HepG2 (cell line): Measurements from ENCODE around the gene CLASRP. TPM values are rescaled to one million over a fixed set of nuclear protein-coding genes. Genes with fewer than 3 reads are reported as not detected.

Source experiments
- BRCA1 ChIP-seq: sonication (generic); formaldehyde crosslinking; IDR thresholded peaks from 2 replicates; pipeline ENCODE4 v1.4.0; 2020; ENCODE audit warnings: missing genetic modification reagents
- CCAR2 ChIP-seq: fragments of 200-400 bp; formaldehyde crosslinking; optimal IDR thresholded peaks from 2 replicates; pipeline ENCODE3; 2018; ENCODE audit warnings: low read depth, mild to moderate bottlenecking, low read length, moderate library complexity
- CENPBD1 ChIP-seq: sonication (generic); formaldehyde crosslinking; IDR thresholded peaks from 2 replicates; pipeline ENCODE4 v1.8.0; 2022; ENCODE audit warnings: missing genetic modification reagents, low read depth, mild to moderate bottlenecking, borderline replicate concordance
- CHD4 ChIP-seq: fragments of 200-600 bp; sonication (generic); IDR thresholded peaks from 2 replicates; pipeline ENCODE4 v1.7.0; 2017; ENCODE audit warnings: mild to moderate bottlenecking, low read length, borderline replicate concordance
- GMEB2 ChIP-seq: IDR thresholded peaks from 2 replicates; pipeline ENCODE4 v1.6.1; 2016; ENCODE audit warnings: missing biosample characterization, missing genetic modification reagents, low read depth
- HMG20A ChIP-seq: IDR thresholded peaks from 2 replicates; pipeline ENCODE4 v1.6.1; 2016; ENCODE audit warnings: borderline replicate concordance
- HNRNPL ChIP-seq: fragments of 200-400 bp; formaldehyde crosslinking; IDR thresholded peaks from 2 replicates; pipeline ENCODE4 v1.6.1; 2017; ENCODE audit warnings: mild to moderate bottlenecking, low read depth, low read length
- HOXA3 ChIP-seq: sonication (generic); formaldehyde crosslinking; IDR thresholded peaks from 2 replicates; pipeline ENCODE4 v1.5.0; 2020; ENCODE audit warnings: missing genetic modification reagents
- KMT2A ChIP-seq: sonication (generic); formaldehyde crosslinking; IDR thresholded peaks from 2 replicates; pipeline ENCODE4 v1.4.0; 2020; ENCODE audit warnings: missing genetic modification reagents
- MBNL3 ChIP-seq: fragments of 250-450 bp; sonication (Bioruptor Pico); conservative IDR thresholded peaks from 2 replicates; pipeline ENCODE4 v1.8.0; 2022; ENCODE audit warnings: mild to moderate bottlenecking, inconsistent platforms
- MTERF4 ChIP-seq: sonication (generic); formaldehyde crosslinking; IDR thresholded peaks from 2 replicates; pipeline ENCODE4 v1.8.0; 2023; ENCODE audit warnings: mild to moderate bottlenecking, missing genetic modification reagents
- MXD1 ChIP-seq: sonication (generic); formaldehyde crosslinking; IDR thresholded peaks from 2 replicates; pipeline ENCODE4 v1.4.0; 2020; ENCODE audit warnings: mild to moderate bottlenecking, missing genetic modification reagents
- NFKBIZ ChIP-seq: IDR thresholded peaks from 2 replicates; pipeline ENCODE4 v1.6.1; 2018; ENCODE audit warnings: missing genetic modification reagents, missing compliant biosample characterization
- NFYB ChIP-seq: sonication (generic); formaldehyde crosslinking; IDR thresholded peaks from 2 replicates; pipeline ENCODE4 v1.4.0; 2020; ENCODE audit warnings: missing genetic modification reagents
- NFYC ChIP-seq: IDR thresholded peaks from 2 replicates; pipeline ENCODE4 v1.6.1; 2016; ENCODE audit warnings: missing genetic modification reagents, missing compliant biosample characterization
- PHB2 ChIP-seq: fragments of 450-650 bp; IDR thresholded peaks from 2 replicates; pipeline ENCODE4 v1.6.1; 2018; ENCODE audit not compliant: partially characterized antibody
- RXRA ChIP-seq: sonication (generic); formaldehyde crosslinking; IDR thresholded peaks from 2 replicates; pipeline ENCODE4 v1.5.1; 2020; ENCODE audit warnings: missing genetic modification reagents
- SOX6 ChIP-seq, 2 experiments: fragments of 450-650 bp in 1 of 2; sonication (generic) in 1 of 2; formaldehyde crosslinking in 1 of 2; IDR thresholded peaks; 2 replicates each; pipeline versions ENCODE4 v1.4.0 to v1.6.1; 2017 to 2020; ENCODE audit warnings: antibody characterized with exemption in 1 of 2, mild to moderate bottlenecking in 1 of 2, missing genetic modification reagents in 1 of 2
- TRIM22 ChIP-seq: fragments of 450-650 bp; IDR thresholded peaks from 2 replicates; pipeline ENCODE4 v1.6.1; 2017
- ZKSCAN8 ChIP-seq: IDR thresholded peaks from 2 replicates; pipeline ENCODE4 v1.6.1; 2016; ENCODE audit warnings: borderline replicate concordance, missing genetic modification reagents, missing compliant biosample characterization
- ZNF350 ChIP-seq: sonication (generic); formaldehyde crosslinking; IDR thresholded peaks from 2 replicates; pipeline ENCODE4 v1.4.0; 2020; ENCODE audit warnings: mild to moderate bottlenecking, low read depth, missing genetic modification reagents, borderline replicate concordance
- ZNF556 ChIP-seq: sonication (generic); formaldehyde crosslinking; IDR thresholded peaks from 2 replicates; pipeline ENCODE4 v1.4.0; 2020; ENCODE audit warnings: mild to moderate bottlenecking, missing genetic modification reagents, borderline replicate concordance
- ZNF713 ChIP-seq: sonication (generic); formaldehyde crosslinking; IDR thresholded peaks from 2 replicates; pipeline ENCODE4 v1.4.0; 2020; ENCODE audit warnings: mild to moderate bottlenecking, missing genetic modification reagents
- ZNF850 ChIP-seq: sonication (generic); formaldehyde crosslinking; conservative IDR thresholded peaks from 2 replicates; pipeline ENCODE4 v1.9.0; 2021; ENCODE audit warnings: mild to moderate bottlenecking, missing genetic modification reagents
- ZNF883 ChIP-seq: sonication (generic); formaldehyde crosslinking; IDR thresholded peaks from 2 replicates; pipeline ENCODE4 v1.5.1; 2020; ENCODE audit warnings: mild to moderate bottlenecking, missing genetic modification reagents; ENCODE audit errors: not compliant biosample characterization
- ZSCAN21 ChIP-seq: sonication (generic); formaldehyde crosslinking; IDR thresholded peaks from 2 replicates; pipeline ENCODE4 v1.8.0; 2022; ENCODE audit warnings: mild to moderate bottlenecking, missing genetic modification reagents, moderate library complexity, borderline replicate concordance
- polyA plus RNA-seq, 8 experiments: library from polyadenylated mRNA; depleted of rRNA in 3 of 8; stranded (reverse) in 7 of 8; unstranded in 1 of 8; fragments of >200 nt; fragmentation: Illumina TruSeq in 4 of 8; extraction: Trizol in 4 of 8; gene quantifications; 2 replicates each; pipeline versions ENCODE4 v1.2.1 to v1.2.3, GENCODE V29; 2011 to 2016; ENCODE audit warnings: low read depth in 4 of 8, missing spikeins in 1 of 8, mixed read lengths in 1 of 8; ENCODE audit not compliant: insufficient read depth in 1 of 8
- total RNA-seq, 5 experiments: library from RNA; depleted of rRNA; stranded (reverse); fragments of >200 nt; fragmentation: Illumina TruSeq; extraction: Trizol; gene quantifications; 2 replicates each; pipeline ENCODE4 v1.2.3, GENCODE V29; 2016; ENCODE audit warnings: low read depth in 1 of 5

CLASRP gene
- total and polyA plus RNA-seq, 2 of the 13 experiments (the other 11 are each of a cell fraction or from before 2014, with no cell fraction given): 32.0 to 51.4 TPM

- TF ChIP-seq GMEB2 (CRISPR knock-in tag) (no peak), MBNL3 (no peak), SOX6 (IDR thresholded peaks at IDR 0.05) (no peak), SOX6 (CRISPR knock-in tag; IDR thresholded peaks at IDR 0.05) (no peak), HMG20A (CRISPR knock-in tag) (no peak), CCAR2 (peak; percentile 33), NFYB (no peak), ZNF850 (no peak; the same call in 1 of the 2 replicates), ZNF556 (CRISPR knock-in tag) (peak; percentile 99), BRCA1 (CRISPR knock-in tag) (peak; percentile 78; the same call in 1 of the 2 replicates), MTERF4 (CRISPR knock-in tag) (peak; percentile 76; the same call in 1 of the 2 replicates), MXD1 (peak; percentile 96), ZKSCAN8 (CRISPR knock-in tag) (peak; percentile 67), NFKBIZ (CRISPR knock-in tag) (0 out of 2 replicates have a peak, but pooled peaks have one; percentile 51), ZSCAN21 (CRISPR knock-in tag) (peak; percentile 96), RXRA (CRISPR knock-in tag) (peak; percentile 39; the same call in 1 of the 2 replicates), TRIM22 (no peak), ZNF713 (no peak), CENPBD1 (CRISPR knock-in tag) (no peak), NFYC (CRISPR knock-in tag) (no peak), ZNF350 (no peak), CHD4 (no peak), PHB2 (no peak), HNRNPL (no peak), HOXA3 (CRISPR knock-in tag) (peak; percentile 97), KMT2A (CRISPR knock-in tag) (peak; percentile 96), ZNF883 (CRISPR knock-in tag) (peak; percentile 74)
These were observed 40.4 kb downstream of the CLASRP start, which contains the start of gene GEMIN7 (continued) for GRCh38 chr19:45079063-45079910.
